GM18907 (cell line): ENCODE measurements around the gene KDSR.
"Not testable (repeated sequence)": the region's sequence is repeated elsewhere in the genome, so short reads cannot be mapped to it uniquely, and the experiment has no call there.

Source experiments
- ATAC-seq: cut with Tn5 transposase; IDR thresholded peaks from one replicate; pipeline ENCODE4 v1.9.1; 2021; ENCODE audit warnings: mild to moderate bottlenecking, moderate library complexity; ENCODE audit not compliant: unreplicated experiment

Gene KDSR

GRCh38 chr18:63366213-63367052, 573 bp downstream of the KDSR start:
- peak; percentile 42 for ATAC-seq

- no peak for ATAC-seq
Measured at GRCh38 chr18:63365876-63366212, 1.2 kb downstream of the KDSR start.

DNA sequence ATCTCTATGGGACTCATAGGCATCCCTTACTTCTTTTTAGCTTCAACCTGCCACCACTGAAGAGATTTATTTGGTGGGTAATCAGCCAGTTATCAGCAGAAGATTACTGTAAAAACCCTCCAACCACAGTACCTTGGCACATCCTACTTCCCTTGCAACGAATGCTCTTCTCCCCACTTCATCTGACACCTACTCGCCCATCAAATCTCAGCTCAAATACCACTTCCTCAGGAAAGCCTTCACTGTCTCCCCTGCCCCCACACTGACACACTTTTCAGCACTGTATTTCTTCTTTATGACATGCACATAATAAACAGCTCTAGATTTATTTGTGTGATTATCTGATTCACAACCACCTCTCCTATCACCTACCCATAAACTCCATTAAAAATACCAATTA, 3.1 kb downstream of the KDSR start:
- no peak for ATAC-seq

- not testable (repeated sequence) for ATAC-seq
Measured at GRCh38 chr18:63363420-63363819, 3.6 kb downstream of the KDSR start.

- no peak for ATAC-seq
Measured at GRCh38 chr18:63356272-63356896, 10.6 kb downstream of the KDSR start.

- ATAC-seq: no peak
Measured at GRCh38 chr18:63350230-63350629, 16.8 kb downstream of the KDSR start.

GRCh38 chr18:63348508-63349136, 18.4 kb downstream of the KDSR start:
- ATAC-seq: peak; percentile 52

DNA sequence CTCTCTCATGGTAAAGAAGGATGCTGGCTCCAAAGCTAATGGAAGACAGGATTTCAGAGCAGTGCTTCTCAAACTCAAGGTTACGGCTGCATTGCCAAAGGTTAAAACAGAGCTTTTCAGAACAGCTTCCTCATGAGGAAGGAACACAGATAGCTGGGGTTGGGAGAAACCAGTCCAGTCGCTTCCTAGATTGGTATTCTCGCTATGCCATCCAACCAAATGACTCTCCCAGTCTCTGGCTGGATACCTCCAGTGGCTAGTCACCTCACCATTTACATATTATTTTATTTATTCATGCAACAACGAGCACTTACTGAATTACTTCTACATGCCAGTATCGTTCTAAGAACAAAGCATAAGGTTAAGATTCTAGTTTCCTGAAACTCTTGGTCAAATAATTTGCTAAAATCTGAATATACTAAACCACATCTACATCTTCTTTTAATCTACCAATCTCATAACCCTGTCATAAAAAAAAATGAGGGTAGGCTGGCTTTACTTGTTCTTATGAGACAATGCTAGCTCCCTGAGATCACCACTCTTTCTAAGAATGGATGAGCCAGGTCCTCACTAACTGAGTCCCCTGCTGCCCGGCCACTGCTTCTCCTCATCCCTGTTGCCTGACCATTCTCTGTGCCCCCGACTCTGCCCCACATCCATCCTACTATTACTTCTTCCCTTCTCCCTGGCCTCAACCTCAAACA, 20.4 kb downstream of the KDSR start:
- ATAC-seq: no peak

GRCh38 chr18:63346031-63346430, 21.0 kb downstream of the KDSR start:
- ATAC-seq: no peak

GRCh38 chr18:63344918-63345317, 22.1 kb downstream of the KDSR start:
- no peak for ATAC-seq

- no peak for ATAC-seq
Measured at GRCh38 chr18:63344263-63344662, 22.7 kb downstream of the KDSR start.

DNA sequence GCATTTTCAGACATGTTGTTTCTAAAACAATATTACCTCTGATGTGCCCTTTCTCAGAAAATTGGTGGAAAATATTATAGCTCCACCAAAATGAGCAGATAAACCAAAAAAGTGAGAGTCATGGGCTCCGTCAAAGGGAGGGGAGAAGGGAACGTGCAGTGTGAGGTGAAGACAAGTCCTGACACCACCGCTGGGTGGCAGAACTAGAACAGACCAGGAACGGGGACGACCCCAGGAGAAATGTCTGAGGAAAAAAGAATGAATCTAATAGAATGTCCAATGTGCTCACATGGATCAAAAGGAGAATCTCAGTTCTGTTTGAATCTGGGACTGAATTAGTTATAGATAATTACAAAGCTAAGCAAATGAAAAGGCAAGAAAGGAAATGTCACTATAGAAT, 24.8 kb downstream of the KDSR start:
- ATAC-seq: peak; percentile 70

- peak; percentile 44 for ATAC-seq
Measured at GRCh38 chr18:63339920-63340484, 27.0 kb downstream of the KDSR start.

GRCh38 chr18:63336366-63337099, 30.5 kb downstream of the KDSR start:
- no peak for ATAC-seq

DNA sequence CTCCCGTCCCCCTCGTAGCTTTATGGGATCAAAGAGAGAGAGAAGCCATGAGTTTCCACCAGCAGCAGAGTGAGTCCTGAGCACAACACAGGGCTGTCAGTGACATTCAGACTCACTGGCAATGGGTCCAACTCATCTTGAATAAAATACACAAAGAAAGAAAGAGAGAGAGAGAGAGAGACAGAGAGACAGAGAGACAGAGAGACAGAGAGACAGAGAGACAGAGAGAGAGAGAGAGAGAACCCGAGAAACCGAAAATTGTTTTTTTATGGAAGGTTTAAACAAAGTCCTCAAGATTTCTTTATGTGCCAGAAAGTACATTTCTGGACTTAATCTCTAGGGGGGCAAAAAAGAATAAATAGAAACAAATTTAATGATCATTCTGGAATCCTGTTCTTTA, 35.9 kb downstream of the KDSR start:
- no peak for ATAC-seq

DNA sequence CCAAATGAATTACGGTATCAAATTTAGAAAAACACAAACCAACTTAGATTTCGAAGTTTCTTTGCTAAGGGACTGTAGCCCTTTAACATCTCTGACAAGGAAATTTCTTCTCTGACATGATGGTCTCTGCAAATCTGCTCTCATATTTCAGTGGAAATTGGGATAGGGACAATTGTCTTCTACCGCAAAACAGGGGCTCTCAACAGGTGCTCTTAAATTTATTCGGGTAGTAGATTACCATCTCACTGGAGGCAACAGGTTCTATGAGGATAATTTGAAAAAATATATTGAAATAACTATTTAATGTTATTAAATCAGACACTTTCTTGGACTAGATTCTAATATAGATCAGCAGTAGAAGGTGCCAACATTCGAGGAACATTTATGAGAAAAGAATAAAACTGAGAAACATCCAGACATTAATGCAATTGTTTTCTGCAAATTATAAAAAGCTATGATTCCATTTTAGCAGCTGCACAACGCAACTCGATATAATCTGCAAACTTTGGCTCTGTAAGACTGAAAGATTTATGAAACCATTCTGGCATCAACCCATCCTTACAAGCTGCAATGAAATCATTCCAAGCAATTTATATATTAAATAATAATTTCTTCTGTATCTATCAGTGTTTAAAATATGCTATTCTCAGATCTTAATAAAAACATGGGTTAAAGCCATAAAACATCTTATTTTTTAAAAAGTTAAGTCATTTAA, 37.4 kb downstream of the KDSR start:
- no peak for ATAC-seq

DNA sequence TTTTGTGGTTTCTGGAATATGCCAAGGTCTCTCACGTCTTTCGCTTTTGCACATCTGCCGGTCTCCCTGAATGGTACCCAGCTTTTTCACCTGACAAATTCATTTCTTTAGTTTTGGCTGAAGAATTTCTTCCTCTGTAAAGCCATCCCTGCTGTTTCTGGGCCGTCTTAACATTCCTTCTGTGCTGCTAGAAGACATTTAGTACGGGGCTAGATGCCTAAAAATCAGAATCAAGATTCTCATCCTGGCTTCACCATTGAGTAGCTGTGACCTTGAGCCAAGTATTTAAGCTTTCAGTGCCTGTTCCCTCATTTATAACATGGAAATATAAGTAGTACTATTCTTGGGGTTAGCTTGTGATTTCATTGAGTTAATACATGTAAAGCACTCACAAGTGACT, 41.0 kb downstream of the KDSR start:
- no peak for ATAC-seq

DNA sequence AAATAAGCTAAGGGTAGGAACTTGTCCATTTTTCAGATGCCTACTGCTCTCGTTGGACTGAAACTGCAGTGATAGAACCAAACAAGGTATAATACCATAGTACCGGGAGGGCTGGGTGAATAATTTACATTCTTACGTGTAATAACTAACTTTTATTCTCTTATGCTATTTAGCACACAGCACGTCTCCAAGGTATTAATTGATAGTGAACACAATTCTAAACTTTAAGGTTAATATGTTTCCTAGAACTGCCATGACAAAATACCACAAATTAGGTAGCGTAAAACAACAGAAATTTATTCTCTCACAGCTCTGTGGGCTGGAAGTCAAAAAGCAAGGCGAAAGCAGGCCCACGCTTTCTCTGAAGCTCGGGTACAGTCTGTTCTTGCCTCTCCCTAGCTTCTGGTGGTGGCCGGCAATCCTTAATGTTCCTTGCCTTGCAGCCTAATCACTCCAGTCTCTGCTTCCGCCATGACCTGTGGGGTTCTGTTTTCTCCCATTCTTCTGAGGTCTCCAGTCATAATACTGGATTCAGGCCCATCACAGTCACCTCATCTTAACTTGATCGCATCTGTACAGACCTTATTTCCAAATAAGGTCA, 41.8 kb downstream of the KDSR start:
- no peak for ATAC-seq

- ATAC-seq: no peak
Measured at GRCh38 chr18:63322908-63323634, 43.9 kb downstream of the KDSR start.
